Duodenal mucosa (tissue), 2 donors: ENCODE measurements around the gene CGN.

ENCODE experiments used
- H3K27ac ChIP-seq: one replicate; pipeline ENCODE4 v1.7.0; 2013; ENCODE audit warnings: low read depth, low read length
- H3K27me3 ChIP-seq, 2 donors: one replicate each; pipeline ENCODE4 v1.7.0; 2013; ENCODE audit warnings: low read length in 2 of 2, control low read depth in 1 of 2; ENCODE audit not compliant: insufficient read depth in 2 of 2, control insufficient read depth in 1 of 2
- H3K36me3 ChIP-seq, 2 donors: one replicate each; pipeline ENCODE4 v1.7.0; 2013; ENCODE audit warnings: low read length in 2 of 2, control low read depth in 1 of 2; ENCODE audit not compliant: insufficient read depth in 2 of 2, control insufficient read depth in 1 of 2
- H3K4me1 ChIP-seq, 2 donors: one replicate each; pipeline ENCODE4 v1.7.0; 2013; ENCODE audit warnings: low read length in 2 of 2, control low read depth in 1 of 2; ENCODE audit not compliant: insufficient read depth in 2 of 2, control insufficient read depth in 1 of 2
- H3K4me3 ChIP-seq, 2 donors: one replicate each; pipeline ENCODE4 v1.7.0; 2013; ENCODE audit warnings: low read length in 2 of 2, low read depth in 1 of 2
- H3K9ac ChIP-seq, 2 donors: one replicate each; pipeline ENCODE4 v1.7.0; 2013; ENCODE audit warnings: low read length in 2 of 2, low read depth in 1 of 2
- H3K9me3 ChIP-seq, 2 donors: one replicate each; pipeline ENCODE4 v1.7.0; 2013; ENCODE audit warnings: low read length in 2 of 2, control low read depth in 1 of 2; ENCODE audit not compliant: control insufficient read depth in 1 of 2

Gene CGN

DNA sequence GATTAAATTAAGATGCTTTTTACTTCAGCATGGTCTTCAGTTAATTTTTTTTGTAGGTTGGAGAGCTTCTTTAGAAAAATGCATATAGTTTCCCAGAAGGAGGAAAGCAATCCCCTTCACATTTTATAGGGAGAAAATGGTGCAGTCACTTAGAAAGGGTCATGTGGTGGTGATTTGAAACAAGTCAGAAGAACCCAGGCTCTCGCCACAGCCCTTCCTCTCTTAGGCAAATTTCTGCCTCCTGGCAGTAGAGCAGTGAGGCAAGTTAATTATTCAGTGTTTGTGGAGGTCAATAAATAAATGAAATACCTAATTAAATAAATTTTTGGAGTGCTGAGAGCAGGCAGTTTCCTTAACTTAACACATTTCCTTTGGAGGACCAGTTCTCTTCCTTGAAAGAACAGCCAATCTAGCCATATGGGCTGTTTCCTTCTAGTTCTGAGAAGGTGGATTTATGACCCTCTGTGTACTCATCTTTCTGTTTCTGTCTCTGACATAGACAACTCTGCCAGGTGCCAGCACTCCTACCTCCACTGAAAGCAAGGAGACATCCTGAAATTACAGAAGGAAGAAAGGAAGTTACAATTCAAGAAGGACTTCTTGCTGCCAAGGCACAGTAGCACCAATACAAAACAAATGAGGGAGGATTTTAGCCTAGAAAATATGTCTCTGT, 32.9 kb upstream of the CGN start:
- H3K9ac ChIP-seq: no peak overlapping the region
- H3K36me3 ChIP-seq: no peaks in the 10 kb centered on the region
- H3K27ac ChIP-seq: no peak overlapping the region
- no peaks in the 10 kb centered on the region for H3K4me1 ChIP-seq
- peaks cover 3 to 4% of the 10 kb centered on the region in 2 donors for H3K9me3 ChIP-seq
- no peak overlapping the region for H3K4me3 ChIP-seq
- no peaks in the 10 kb centered on the region for H3K27me3 ChIP-seq

GRCh38 chr1:151478923-151479322, 32.3 kb upstream of the CGN start:
- Histone ChIP-seq H3K9ac (no peak overlapping the region), H3K27me3 (no peaks in the 10 kb centered on the region), H3K36me3 (no peaks in the 10 kb centered on the region), H3K9me3 (peaks cover 3 to 4% of the 10 kb centered on the region in 2 donors), H3K4me1 (no peaks in the 10 kb centered on the region), H3K4me3 (no peak overlapping the region), H3K27ac (no peak overlapping the region)

DNA sequence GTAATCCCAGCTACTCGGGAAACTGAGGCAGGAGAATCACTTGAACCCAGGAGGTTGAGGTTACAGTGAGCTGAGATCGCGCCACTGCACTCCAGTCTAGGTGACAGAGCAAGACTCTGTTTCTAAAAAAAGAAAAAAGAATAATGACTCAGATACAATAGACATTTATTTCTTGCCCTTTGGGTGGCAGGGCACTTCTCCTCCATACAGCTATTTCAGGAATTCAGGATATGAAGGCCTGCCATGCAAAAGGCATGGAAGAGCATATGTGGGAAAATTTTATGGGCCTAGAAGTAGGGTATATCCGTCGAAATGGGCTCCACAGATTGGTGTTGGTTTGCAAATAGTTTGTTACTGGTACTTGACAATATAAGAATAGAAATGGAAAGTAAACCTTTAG, 31.7 kb upstream of the CGN start:
- no peak overlapping the region for H3K27ac ChIP-seq
- H3K36me3 ChIP-seq: no peaks in the 10 kb centered on the region
- H3K4me1 ChIP-seq: no peaks in the 10 kb centered on the region
- peaks cover 3 to 4% of the 10 kb centered on the region in 2 donors for H3K9me3 ChIP-seq
- H3K27me3 ChIP-seq: no peaks in the 10 kb centered on the region
- no peak overlapping the region for H3K9ac ChIP-seq
- no peak overlapping the region for H3K4me3 ChIP-seq

GRCh38 chr1:151482017-151482416, 29.2 kb upstream of the CGN start:
- Histone ChIP-seq H3K27me3 (no peaks in the 10 kb centered on the region), H3K4me3 (no peak overlapping the region), H3K4me1 (no peaks in the 10 kb centered on the region), H3K27ac (no peak overlapping the region), H3K9ac (no peak overlapping the region), H3K36me3 (no peaks in the 10 kb centered on the region), H3K9me3 (peaks cover 3 to 4% of the 10 kb centered on the region in 2 donors)

DNA sequence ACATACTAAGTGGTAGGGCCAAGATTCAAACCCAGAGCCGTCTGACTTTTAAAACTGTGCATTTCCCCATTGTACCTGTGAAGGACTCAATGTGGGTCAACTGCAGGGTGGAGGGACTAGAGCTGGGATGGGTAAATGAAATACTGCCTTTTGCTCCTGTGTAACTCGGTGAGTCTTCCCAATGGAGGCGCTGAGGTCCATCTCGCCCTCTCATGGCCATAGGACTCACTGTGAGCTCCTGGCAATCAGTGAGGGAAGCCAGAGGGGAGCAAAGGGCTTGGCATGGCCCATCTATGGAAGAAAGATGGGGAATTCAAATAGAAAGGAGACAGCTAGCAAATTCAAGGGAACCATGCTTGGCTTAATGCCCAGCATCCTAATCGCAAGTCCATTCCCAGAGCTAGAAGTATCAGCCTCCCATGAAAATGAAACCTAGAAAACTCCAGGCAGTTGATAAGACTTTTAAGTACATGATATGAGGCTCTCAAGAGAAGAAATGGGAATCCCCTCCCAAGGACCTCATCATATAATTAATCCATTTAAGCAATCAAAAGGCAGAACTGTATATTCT, 25.4 kb upstream of the CGN start:
- Histone ChIP-seq H3K9me3 (peaks cover 3 to 4% of the 10 kb centered on the region in 2 donors), H3K4me1 (no peaks in the 10 kb centered on the region), H3K27ac (no peak overlapping the region), H3K9ac (no peak overlapping the region), H3K36me3 (no peaks in the 10 kb centered on the region), H3K4me3 (no peak overlapping the region), H3K27me3 (no peaks in the 10 kb centered on the region)

DNA sequence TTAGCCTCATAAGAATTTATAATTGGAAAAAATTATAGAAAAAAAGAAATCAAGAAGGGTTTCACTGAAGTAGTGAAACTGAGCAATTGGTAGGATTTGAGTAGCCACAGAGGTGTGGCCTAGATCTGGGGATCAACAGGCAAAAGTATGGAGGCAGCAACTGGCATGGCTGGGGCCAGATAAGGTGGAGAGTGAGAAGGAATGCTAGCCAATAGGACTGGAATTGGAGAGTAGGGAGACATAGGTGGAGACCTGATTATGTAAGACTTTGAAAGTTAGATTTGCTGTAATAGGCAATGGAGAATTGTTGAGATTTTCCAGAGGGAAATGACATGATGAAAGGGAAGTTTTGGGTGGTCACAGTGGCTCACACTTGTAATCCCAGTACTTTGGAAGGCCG, 24.6 kb upstream of the CGN start:
- no peaks in the 10 kb centered on the region for H3K27me3 ChIP-seq
- H3K4me1 ChIP-seq: no peaks in the 10 kb centered on the region
- no peak overlapping the region for H3K4me3 ChIP-seq
- no peaks in the 10 kb centered on the region for H3K36me3 ChIP-seq
- H3K27ac ChIP-seq: no peak overlapping the region
- no peak overlapping the region for H3K9ac ChIP-seq
- H3K9me3 ChIP-seq: peaks cover 3 to 4% of the 10 kb centered on the region in 2 donors

GRCh38 chr1:151491641-151492040, 19.5 kb upstream of the CGN start:
- Histone ChIP-seq H3K27me3 (no peaks in the 10 kb centered on the region), H3K36me3 (no peaks in the 10 kb centered on the region), H3K27ac (no peak overlapping the region), H3K4me3 (no peak overlapping the region), H3K4me1 (peaks cover 0 to 5% of the 10 kb centered on the region in 2 donors), H3K9ac (no peak overlapping the region), H3K9me3 (no peaks in the 10 kb centered on the region)

GRCh38 chr1:151492120-151492519, 19.1 kb upstream of the CGN start:
- no peak overlapping the region for H3K4me3 ChIP-seq
- peaks cover 0 to 5% of the 10 kb centered on the region in 2 donors for H3K4me1 ChIP-seq
- H3K9me3 ChIP-seq: no peaks in the 10 kb centered on the region
- no peak overlapping the region for H3K27ac ChIP-seq
- no peak overlapping the region for H3K9ac ChIP-seq
- no peaks in the 10 kb centered on the region for H3K27me3 ChIP-seq
- no peaks in the 10 kb centered on the region for H3K36me3 ChIP-seq

DNA sequence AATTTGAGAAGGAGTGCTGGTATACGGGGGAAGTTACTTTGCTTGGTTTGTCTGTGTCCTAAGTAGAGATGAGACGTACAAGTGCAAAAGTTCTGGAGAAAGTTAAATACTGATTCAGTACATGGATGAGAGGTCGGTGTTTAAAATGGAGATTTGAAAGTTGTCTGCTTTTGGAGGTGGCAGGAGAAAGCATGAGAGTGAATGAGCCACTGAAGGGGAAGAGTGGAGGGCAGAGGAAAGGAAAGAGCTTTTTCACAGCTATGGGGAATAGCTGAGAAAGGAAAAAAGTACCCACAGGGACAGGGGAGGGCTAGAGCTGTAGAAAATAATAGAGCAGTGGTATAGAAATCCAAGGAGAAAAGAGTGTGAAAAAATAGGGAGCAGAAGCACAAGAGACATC, 18.1 kb upstream of the CGN start:
- Histone ChIP-seq H3K27ac (no peak overlapping the region), H3K27me3 (no peaks in the 10 kb centered on the region), H3K9me3 (no peaks in the 10 kb centered on the region), H3K9ac (no peak overlapping the region), H3K4me1 (peaks cover 0 to 5% of the 10 kb centered on the region in 2 donors), H3K36me3 (no peaks in the 10 kb centered on the region), H3K4me3 (no peak overlapping the region)

DNA sequence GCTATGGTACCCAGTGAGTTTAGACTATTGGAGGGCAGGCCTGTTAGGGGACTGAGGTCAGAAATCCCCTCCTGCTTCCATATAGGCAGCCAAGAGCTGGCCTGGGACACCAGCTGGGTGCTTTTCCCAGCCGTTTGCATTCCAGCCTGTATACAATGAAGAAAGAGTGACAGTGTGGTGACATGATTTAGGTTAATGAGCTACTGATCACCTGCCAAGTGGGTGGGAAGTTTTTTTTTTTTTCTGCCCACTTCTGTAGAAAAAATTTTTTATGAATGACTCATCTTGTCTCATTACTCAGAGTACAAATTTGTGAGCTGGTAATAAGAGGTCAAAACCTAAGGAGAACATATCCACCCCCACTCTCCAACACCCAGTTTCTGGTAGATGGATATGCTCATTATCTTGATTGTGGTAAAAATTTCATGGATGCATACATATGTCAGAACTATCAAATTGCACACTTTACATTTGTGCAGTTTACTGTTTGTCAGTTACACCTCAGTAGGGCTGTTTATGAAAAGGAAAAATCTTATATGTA, 16.4 kb upstream of the CGN start:
- Histone ChIP-seq H3K27me3 (no peaks in the 10 kb centered on the region), H3K36me3 (no peaks in the 10 kb centered on the region), H3K4me1 (peaks cover 5 to 13% of the 10 kb centered on the region in 2 donors), H3K4me3 (no peak overlapping the region), H3K9me3 (no peaks in the 10 kb centered on the region), H3K9ac (no peak overlapping the region), H3K27ac (no peak overlapping the region)
